ENCODE results near the gene UGT2B15.
"Not testable (repeated sequence)": the region's sequence is repeated elsewhere in the genome, so short reads cannot be mapped to it uniquely, and the experiment has no call there.

The UGT2B15 gene

GRCh38 chr4:68691186-68691585, 20.7 kb upstream of the UGT2B15 start:
- Histone ChIP-seq H3K79me2 (ENCODE audit: insufficient read depth, low read depth) (no peaks in the 10 kb centered on the region), H3K27ac (no peak overlapping the region), H3K4me1 (ENCODE audit: low read depth, poor library complexity, severe bottlenecking) (no peaks in the 10 kb centered on the region), H3K4me2 (no peak overlapping the region), H4K20me1 (ENCODE audit: insufficient read depth) (no peaks in the 10 kb centered on the region), H3K36me3 (ENCODE audit: insufficient read depth) (no peaks in the 10 kb centered on the region), H3K9ac (no peak overlapping the region), H2AFZ (ENCODE audit: low read depth) (no peak overlapping the region), H3K27me3 (ENCODE audit: insufficient read depth, low read depth) (no peaks in the 10 kb centered on the region), H3K4me3 (IDR thresholded peaks at IDR 0.05; ENCODE audit: insufficient read depth, low read depth, low read length) (no peak overlapping the region)
- TF ChIP-seq, protein P1, sequence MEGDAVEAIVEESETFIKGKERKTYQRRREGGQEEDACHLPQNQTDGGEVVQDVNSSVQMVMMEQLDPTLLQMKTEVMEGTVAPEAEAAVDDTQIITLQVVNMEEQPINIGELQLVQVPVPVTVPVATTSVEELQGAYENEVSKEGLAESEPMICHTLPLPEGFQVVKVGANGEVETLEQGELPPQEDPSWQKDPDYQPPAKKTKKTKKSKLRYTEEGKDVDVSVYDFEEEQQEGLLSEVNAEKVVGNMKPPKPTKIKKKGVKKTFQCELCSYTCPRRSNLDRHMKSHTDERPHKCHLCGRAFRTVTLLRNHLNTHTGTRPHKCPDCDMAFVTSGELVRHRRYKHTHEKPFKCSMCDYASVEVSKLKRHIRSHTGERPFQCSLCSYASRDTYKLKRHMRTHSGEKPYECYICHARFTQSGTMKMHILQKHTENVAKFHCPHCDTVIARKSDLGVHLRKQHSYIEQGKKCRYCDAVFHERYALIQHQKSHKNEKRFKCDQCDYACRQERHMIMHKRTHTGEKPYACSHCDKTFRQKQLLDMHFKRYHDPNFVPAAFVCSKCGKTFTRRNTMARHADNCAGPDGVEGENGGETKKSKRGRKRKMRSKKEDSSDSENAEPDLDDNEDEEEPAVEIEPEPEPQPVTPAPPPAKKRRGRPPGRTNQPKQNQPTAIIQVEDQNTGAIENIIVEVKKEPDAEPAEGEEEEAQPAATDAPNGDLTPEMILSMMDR (conservative IDR thresholded peaks at IDR 0.05; ENCODE audit: low read depth, low read length), result no peak

DNA sequence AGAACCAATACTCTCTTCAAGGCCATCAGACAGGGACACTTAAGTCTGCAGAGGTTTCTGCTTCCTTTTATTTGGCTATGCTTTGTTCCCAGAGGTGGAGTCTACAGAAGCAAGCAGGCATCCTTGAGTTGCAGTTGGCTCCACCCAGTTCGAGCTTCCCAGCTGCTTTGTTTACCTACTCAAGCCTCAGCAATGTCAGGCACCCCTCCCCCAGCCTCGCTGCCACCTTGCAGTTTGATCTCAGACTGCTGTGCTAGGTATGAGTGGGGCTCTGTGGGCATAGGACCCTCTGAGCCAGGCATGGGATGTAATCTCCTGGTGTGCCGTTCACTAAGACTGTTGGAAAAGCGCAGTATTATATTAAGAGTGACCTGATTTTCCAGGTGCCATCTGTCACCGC, 12.6 kb upstream of the UGT2B15 start:
- no peaks in the 10 kb centered on the region for H3K27me3 ChIP-seq (ENCODE audit: insufficient read depth, low read depth)
- no peaks in the 10 kb centered on the region for H3K36me3 ChIP-seq (ENCODE audit: insufficient read depth)
- H3K4me2 ChIP-seq, result peak overlapping the region; percentile 58
- peak overlapping the region; percentile 67; the same call in 1 of the 2 replicates for H2AFZ ChIP-seq (ENCODE audit: low read depth)
- TF ChIP-seq, protein P1 (conservative IDR thresholded peaks at IDR 0.05; ENCODE audit: low read depth, low read length), result no peak
- H3K79me2 ChIP-seq (ENCODE audit: insufficient read depth, low read depth), result no peaks in the 10 kb centered on the region
- H4K20me1 ChIP-seq (ENCODE audit: insufficient read depth), result no peaks in the 10 kb centered on the region
- peaks cover 35% of the 10 kb centered on the region for H3K4me1 ChIP-seq (ENCODE audit: low read depth, poor library complexity, severe bottlenecking)
- H3K27ac ChIP-seq, result peak overlapping the region; percentile 58
- H3K4me3 ChIP-seq (IDR thresholded peaks at IDR 0.05; ENCODE audit: insufficient read depth, low read depth, low read length), result no peak overlapping the region
- H3K9ac ChIP-seq, result peak overlapping the region; percentile 59; the same call in 1 of the 2 replicates

DNA sequence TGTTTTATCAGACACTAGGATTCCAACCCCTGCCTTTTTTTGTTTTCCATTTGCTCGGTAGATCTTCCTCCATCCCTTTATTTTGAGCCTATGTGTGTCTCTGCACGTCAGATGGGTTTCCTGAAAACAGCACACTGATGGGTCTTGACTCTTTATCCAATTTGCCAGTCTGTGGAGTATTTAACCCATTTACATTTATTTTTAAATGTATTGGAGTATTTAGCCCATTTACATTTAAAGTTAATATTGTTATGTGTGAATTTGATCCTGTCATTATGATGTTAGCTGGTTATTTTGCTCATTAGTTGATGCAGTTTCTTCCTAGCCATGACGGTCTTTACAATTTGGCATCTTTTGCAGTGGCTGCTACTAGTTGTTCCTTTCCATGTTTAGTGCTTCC, 10.8 kb upstream of the UGT2B15 start:
- not testable (repeated sequence) for H3K79me2 ChIP-seq (ENCODE audit: insufficient read depth, low read depth); H4K20me1 ChIP-seq (ENCODE audit: insufficient read depth); H3K4me3 ChIP-seq (IDR thresholded peaks at IDR 0.05; ENCODE audit: insufficient read depth, low read depth, low read length); H3K9ac ChIP-seq; H3K27me3 ChIP-seq (ENCODE audit: insufficient read depth, low read depth); H2AFZ ChIP-seq (ENCODE audit: low read depth); H3K36me3 ChIP-seq (ENCODE audit: insufficient read depth); H3K4me2 ChIP-seq; H3K27ac ChIP-seq
- peaks cover 35% of the 10 kb centered on the region for H3K4me1 ChIP-seq (ENCODE audit: low read depth, poor library complexity, severe bottlenecking)

DNA sequence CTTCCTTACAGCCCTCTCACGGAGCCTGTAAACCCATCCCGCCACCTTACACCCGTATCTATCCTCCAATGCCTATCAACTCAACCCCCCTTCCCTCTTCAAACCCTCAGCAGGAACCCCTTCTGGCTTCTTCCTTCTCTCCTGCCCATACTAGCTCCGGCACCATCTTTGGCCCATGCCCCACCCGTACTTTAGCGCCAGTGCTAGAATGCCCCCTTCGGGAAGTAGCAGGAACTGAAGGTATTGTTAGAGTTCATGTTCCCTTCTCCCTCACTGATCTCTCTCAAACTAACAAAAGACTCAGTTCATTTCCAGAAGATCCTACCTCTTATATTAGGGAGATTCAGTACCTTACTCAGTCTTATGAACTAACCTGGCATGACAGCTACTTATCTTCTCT, 2.7 kb upstream of the UGT2B15 start:
- no peak overlapping the region for H3K4me2 ChIP-seq
- no peaks in the 10 kb centered on the region for H3K27me3 ChIP-seq (ENCODE audit: insufficient read depth, low read depth)
- H3K9ac ChIP-seq, result no peak overlapping the region
- H4K20me1 ChIP-seq (ENCODE audit: insufficient read depth), result no peaks in the 10 kb centered on the region
- TF ChIP-seq, protein P1 (conservative IDR thresholded peaks at IDR 0.05; ENCODE audit: low read depth, low read length), result no peak
- no peak overlapping the region for H3K27ac ChIP-seq
- no peaks in the 10 kb centered on the region for H3K4me1 ChIP-seq (ENCODE audit: low read depth, poor library complexity, severe bottlenecking)
- H3K79me2 ChIP-seq (ENCODE audit: insufficient read depth, low read depth), result no peaks in the 10 kb centered on the region
- no peak overlapping the region for H2AFZ ChIP-seq (ENCODE audit: low read depth)
- H3K4me3 ChIP-seq (IDR thresholded peaks at IDR 0.05; ENCODE audit: insufficient read depth, low read depth, low read length), result no peak overlapping the region
- H3K36me3 ChIP-seq (ENCODE audit: insufficient read depth), result no peaks in the 10 kb centered on the region

DNA sequence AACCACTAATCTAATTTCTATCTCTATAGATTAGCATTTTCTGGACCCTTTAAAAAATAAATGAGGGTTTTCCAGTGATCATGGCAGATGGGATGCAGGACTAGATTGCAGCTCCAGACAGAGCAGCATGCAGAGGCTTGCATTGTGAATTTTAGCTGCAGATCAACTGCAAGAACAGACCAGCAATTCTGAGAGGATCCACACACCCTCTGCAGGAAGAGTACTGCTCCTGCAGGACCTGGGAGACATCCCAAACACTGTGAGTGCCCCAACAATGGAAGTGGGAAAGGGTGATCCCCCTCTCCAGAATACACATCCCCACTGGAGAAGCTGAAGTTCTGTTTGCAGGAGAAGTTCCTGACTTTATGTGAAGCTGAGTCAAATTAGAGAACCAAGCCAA, 765 bp upstream of the UGT2B15 start:
- H3K36me3 ChIP-seq (ENCODE audit: insufficient read depth); H3K4me2 ChIP-seq; H2AFZ ChIP-seq (ENCODE audit: low read depth); H3K4me1 ChIP-seq (ENCODE audit: low read depth, poor library complexity, severe bottlenecking); H3K9ac ChIP-seq; H3K79me2 ChIP-seq (ENCODE audit: insufficient read depth, low read depth); H3K4me3 ChIP-seq (IDR thresholded peaks at IDR 0.05; ENCODE audit: insufficient read depth, low read depth, low read length); H3K27ac ChIP-seq; H3K27me3 ChIP-seq (ENCODE audit: insufficient read depth, low read depth); H4K20me1 ChIP-seq (ENCODE audit: insufficient read depth): not testable (repeated sequence)

GRCh38 chr4:68668537-68669163, 1.8 kb downstream of the UGT2B15 start:
- H2AFZ ChIP-seq (ENCODE audit: low read depth); H3K36me3 ChIP-seq (ENCODE audit: insufficient read depth); H3K4me3 ChIP-seq (IDR thresholded peaks at IDR 0.05; ENCODE audit: insufficient read depth, low read depth, low read length); H3K27me3 ChIP-seq (ENCODE audit: insufficient read depth, low read depth); H4K20me1 ChIP-seq (ENCODE audit: insufficient read depth); H3K9ac ChIP-seq; H3K4me1 ChIP-seq (ENCODE audit: low read depth, poor library complexity, severe bottlenecking); H3K79me2 ChIP-seq (ENCODE audit: insufficient read depth, low read depth); H3K4me2 ChIP-seq; H3K27ac ChIP-seq: not testable (repeated sequence)

DNA sequence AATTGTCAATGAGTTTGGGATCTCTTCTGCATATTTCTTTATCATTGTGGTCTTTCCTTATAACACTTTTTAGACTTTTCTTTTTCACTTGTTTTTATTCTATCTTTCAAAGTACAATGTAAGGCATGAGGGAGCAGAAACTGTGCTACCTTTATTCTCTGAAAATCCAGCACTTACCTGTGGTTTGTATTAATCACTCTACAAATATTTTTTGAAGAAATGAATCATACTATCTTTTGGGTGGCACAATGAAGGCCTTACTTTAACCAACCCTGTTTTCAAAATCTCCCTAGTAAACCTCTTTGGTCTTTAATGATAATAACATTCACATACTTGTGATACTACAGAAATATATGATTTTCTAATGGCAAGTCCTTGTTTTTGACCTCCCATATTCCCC, 2.9 kb downstream of the UGT2B15 start:
- not testable (repeated sequence) for H3K4me3 ChIP-seq (IDR thresholded peaks at IDR 0.05; ENCODE audit: insufficient read depth, low read depth, low read length); H3K79me2 ChIP-seq (ENCODE audit: insufficient read depth, low read depth); H3K36me3 ChIP-seq (ENCODE audit: insufficient read depth); H3K27me3 ChIP-seq (ENCODE audit: insufficient read depth, low read depth); H3K9ac ChIP-seq; H3K27ac ChIP-seq; H3K4me2 ChIP-seq; H2AFZ ChIP-seq (ENCODE audit: low read depth); H3K4me1 ChIP-seq (ENCODE audit: low read depth, poor library complexity, severe bottlenecking); H4K20me1 ChIP-seq (ENCODE audit: insufficient read depth)

- H3K36me3 ChIP-seq (ENCODE audit: insufficient read depth); H3K4me1 ChIP-seq (ENCODE audit: low read depth, poor library complexity, severe bottlenecking); H2AFZ ChIP-seq (ENCODE audit: low read depth); H3K4me2 ChIP-seq; H4K20me1 ChIP-seq (ENCODE audit: insufficient read depth); H3K79me2 ChIP-seq (ENCODE audit: insufficient read depth, low read depth); H3K27ac ChIP-seq; H3K4me3 ChIP-seq (IDR thresholded peaks at IDR 0.05; ENCODE audit: insufficient read depth, low read depth, low read length); H3K9ac ChIP-seq; H3K27me3 ChIP-seq (ENCODE audit: insufficient read depth, low read depth): not testable (repeated sequence)
These were observed 5.7 kb downstream of the UGT2B15 start for GRCh38 chr4:68664721-68665120.

Data from KMS-11 (cell line).